Neural progenitor cell (in vitro differentiated cells): ENCODE measurements around the gene PTPN4.

Experiments used
- CTCF ChIP-seq: fragments of 200-600 bp; sonication (generic); IDR thresholded peaks from 2 replicates; pipeline ENCODE4 v1.5.1; 2017; ENCODE audit warnings: antibody characterized with exemption, mild to moderate bottlenecking
- EZH2 ChIP-seq: fragments of 200-600 bp; sonication (generic); IDR thresholded peaks from 2 replicates; pipeline ENCODE4 v1.6.1; 2017; ENCODE audit warnings: antibody characterized with exemption, mild to moderate bottlenecking, moderate library complexity
- EZH2phosphoT487 ChIP-seq: fragments of 200-600 bp; sonication (generic); IDR thresholded peaks from 2 replicates; pipeline ENCODE4 v1.6.1; 2017; ENCODE audit warnings: antibody characterized with exemption

GRCh38 chr2:119960821-119961220, 201.1 kb downstream of the PTPN4 start:
- no peak for TF ChIP-seq EZH2
- no peak for TF ChIP-seq CTCF
- no peak for TF ChIP-seq EZH2phosphoT487
